A549 (cell line): ENCODE results near the gene SLC2A1.

Experiments used
- CHD2 ChIP-seq: fragments of 150-350 bp; IDR thresholded peaks from 2 replicates; pipeline ENCODE4 v1.6.1; 2014; ENCODE audit warnings: low read length; ENCODE audit not compliant: partially characterized antibody
- CHD4 ChIP-seq: fragments of 200-600 bp; sonication (generic); IDR thresholded peaks from 2 replicates; pipeline ENCODE4 v1.6.1; 2016; ENCODE audit warnings: antibody characterized with exemption, mild to moderate bottlenecking, borderline replicate concordance
- CTCF ChIP-seq: fragments of >200 bp; sonication (Bioruptor Twin); formaldehyde crosslinking; IDR thresholded peaks from 3 replicates; pipeline ENCODE4 v1.5.1; 2016
- ELK1 ChIP-seq: fragments of 150-350 bp; IDR thresholded peaks from 2 replicates; pipeline ENCODE4 v1.6.1; 2014; ENCODE audit warnings: low read depth, mild to moderate bottlenecking, low read length
- EP300 ChIP-seq, 2 experiments: fragments of >200 bp; sonication (Bioruptor Twin); formaldehyde crosslinking; IDR thresholded peaks; 2 replicates in 1 of 2; 3 replicates in 1 of 2; pipeline ENCODE4 v1.6.1; 2016 to 2017
- ESRRA ChIP-seq: fragments of 150-350 bp; IDR thresholded peaks from 2 replicates; pipeline ENCODE4 v1.6.1; 2014; ENCODE audit warnings: mild to moderate bottlenecking, low read length, borderline replicate concordance
- MAX ChIP-seq: IDR thresholded peaks from 2 replicates; pipeline ENCODE4 v1.6.1; 2012
- NFE2L2 ChIP-seq: fragments of 150-350 bp; conservative IDR thresholded peaks from 2 replicates; pipeline ENCODE4 v1.6.1; 2014; ENCODE audit warnings: low read length
- NR3C1 ChIP-seq: fragments of >200 bp; sonication (Bioruptor Twin); formaldehyde crosslinking; IDR thresholded peaks from 3 replicates; pipeline ENCODE4 v1.6.1; 2017
- POLR2A ChIP-seq: IDR thresholded peaks from 2 replicates; pipeline ENCODE4 v1.6.1; 2012; ENCODE audit warnings: mild to moderate bottlenecking, low read length
- RAD21 ChIP-seq, 2 experiments: fragments of >200 bp in 1 of 2; sonication (Bioruptor Twin) in 1 of 2; formaldehyde crosslinking in 1 of 2; IDR thresholded peaks in 1 of 2; conservative IDR thresholded peaks in 1 of 2; 2 replicates in 1 of 2; 3 replicates in 1 of 2; pipeline ENCODE4 v1.6.1; 2012 to 2018; ENCODE audit warnings: inconsistent platforms in 1 of 2
- SMC3 ChIP-seq: fragments of >200 bp; sonication (Bioruptor Twin); formaldehyde crosslinking; IDR thresholded peaks from 3 replicates; pipeline ENCODE4 v1.6.1; 2018; ENCODE audit warnings: inconsistent platforms
- SREBF2 ChIP-seq: fragments of 450-650 bp; IDR thresholded peaks from 2 replicates; pipeline ENCODE4 v1.6.1; 2014; ENCODE audit warnings: mild to moderate bottlenecking, moderate library complexity

GRCh38 chr1:42904434-42904833, 54.2 kb downstream of the SLC2A1 start:
- TF ChIP-seq CHD4 (no peak), CTCF (no peak), CHD2 (no peak), POLR2A (no peak), ESRRA (no peak), RAD21 (conservative IDR thresholded peaks at IDR 0.05 in 1 of 2, IDR thresholded peaks at IDR 0.05 in 1 of 2) (no peak), MAX (no peak), SMC3 (no peak), NR3C1 (no peak), EP300 (IDR thresholded peaks at IDR 0.05) (no peak), NFE2L2 (no peak), SREBF2 (no peak), ELK1 (no peak)
